HG02981 (cell line): Measurements from ENCODE around the gene LBP.
"Not testable (repeated sequence)": the region's sequence is repeated elsewhere in the genome, so short reads cannot be mapped to it uniquely, and the experiment has no call there.

Experiments used
- ATAC-seq: cut with Tn5 transposase; IDR thresholded peaks from one replicate; pipeline ENCODE4 v1.9.1; 2021; ENCODE audit warnings: mild to moderate bottlenecking, moderate library complexity; ENCODE audit not compliant: unreplicated experiment

LBP gene

GRCh38 chr20:38346741-38347140 lies 459 bp downstream of the LBP start:
- no peak for ATAC-seq

DNA sequence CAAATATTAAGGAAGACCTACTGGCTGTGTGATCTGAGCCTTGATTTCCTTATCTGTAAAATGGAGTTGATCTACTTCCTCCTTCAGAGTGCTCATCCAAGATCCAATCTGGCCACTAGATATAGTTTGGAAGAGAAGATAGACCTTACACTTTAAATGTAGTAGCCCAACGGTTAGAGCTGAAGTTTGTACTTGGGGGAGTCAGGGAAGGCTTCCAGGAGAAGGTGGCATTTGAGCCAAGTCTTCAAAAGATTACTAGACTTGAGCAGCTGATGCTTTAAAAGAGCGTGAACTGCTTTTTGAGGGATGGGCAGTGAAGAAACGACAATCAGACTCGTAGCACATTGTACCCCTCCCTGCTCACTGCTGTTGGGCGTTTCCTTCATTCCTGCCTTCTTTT lies 3.6 kb downstream of the LBP start:
- ATAC-seq = no peak

GRCh38 chr20:38350879-38351775 lies 4.8 kb downstream of the LBP start:
- ATAC-seq = no peak

DNA sequence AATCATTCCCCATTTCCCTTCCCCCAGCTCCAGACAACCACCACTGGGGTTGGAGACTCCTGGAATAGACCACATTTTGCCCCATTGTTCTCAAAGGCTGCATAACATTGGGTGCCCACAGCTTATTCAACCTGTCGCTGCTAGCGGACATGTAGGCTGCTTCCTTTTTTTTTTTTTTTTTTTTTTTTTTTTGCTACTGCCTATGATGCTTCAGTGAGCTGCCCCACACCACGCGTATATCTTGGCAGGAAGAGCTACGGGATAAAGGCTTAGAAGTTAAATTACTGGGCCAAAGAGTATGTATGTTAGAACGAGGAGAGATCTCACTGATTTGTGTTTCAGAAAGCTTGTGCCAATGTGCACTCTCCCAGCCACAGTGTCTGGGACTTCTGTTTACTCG lies 7.0 kb downstream of the LBP start:
- no peak for ATAC-seq

DNA sequence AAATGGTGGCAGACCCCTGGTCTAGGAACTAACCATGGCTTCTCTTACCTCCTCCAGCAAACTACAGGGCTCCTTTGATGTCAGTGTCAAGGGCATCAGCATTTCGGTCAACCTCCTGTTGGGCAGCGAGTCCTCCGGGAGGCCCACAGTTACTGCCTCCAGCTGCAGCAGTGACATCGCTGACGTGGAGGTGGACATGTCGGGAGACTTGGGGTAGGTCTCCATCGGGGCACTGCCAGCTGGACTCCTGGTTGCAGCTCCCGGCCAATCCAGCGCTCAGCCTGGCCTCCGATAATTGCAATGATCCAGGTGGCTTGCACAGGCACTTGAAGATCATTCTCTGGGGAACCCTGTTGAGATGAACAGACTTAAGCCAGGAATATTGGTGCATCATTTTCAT lies 7.9 kb downstream of the LBP start:
- no peak for ATAC-seq

- no peak for ATAC-seq
Measured at GRCh38 chr20:38355161-38356012, 9.1 kb downstream of the LBP start.

GRCh38 chr20:38357653-38358207 lies 11.4 kb downstream of the LBP start:
- no peak for ATAC-seq

DNA sequence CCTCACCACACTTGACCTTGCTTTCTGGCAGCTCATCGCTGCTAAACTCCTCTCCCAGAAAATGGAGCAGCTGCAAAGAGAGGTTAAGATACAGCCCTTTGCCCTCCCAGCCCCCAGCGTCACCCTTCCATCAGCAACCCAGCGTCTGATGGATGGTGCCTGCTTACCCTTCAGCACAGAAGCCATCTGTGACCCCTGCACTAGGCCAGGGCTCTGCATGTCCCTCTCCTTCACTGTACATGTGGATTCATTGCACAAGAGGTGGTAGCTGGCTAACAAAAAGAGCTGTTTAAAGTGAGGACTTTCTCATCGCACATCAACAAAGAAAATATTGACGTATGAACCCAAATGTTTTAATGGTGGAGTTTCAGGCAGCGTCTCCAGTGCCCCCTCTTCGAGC lies 12.3 kb downstream of the LBP start:
- no peak for ATAC-seq

- ATAC-seq = no peak
Measured at GRCh38 chr20:38363004-38363747, 16.9 kb downstream of the LBP start.

DNA sequence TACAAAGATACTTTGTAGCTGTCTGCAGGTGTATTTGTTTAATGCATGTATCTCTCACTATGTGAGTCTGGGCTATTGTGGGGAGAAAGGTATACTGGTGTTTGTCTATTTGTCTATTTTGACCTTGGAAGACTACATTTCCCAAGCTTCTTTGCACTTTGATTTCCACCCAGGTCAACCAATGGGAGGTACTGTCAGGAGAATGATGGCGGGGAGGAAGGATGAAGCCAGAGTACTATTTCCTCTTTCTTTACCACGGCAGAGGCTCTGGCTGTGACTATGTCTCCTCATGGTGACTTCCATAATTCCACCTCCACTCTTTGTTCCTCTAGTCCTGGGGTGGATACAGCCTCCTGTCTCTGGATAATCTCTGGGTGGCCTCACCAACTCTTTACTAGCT lies 23.1 kb downstream of the LBP start:
- ATAC-seq = no peak

- no peak for ATAC-seq
Measured at GRCh38 chr20:38372806-38373205, 26.5 kb downstream of the LBP start.

- ATAC-seq = no peak
Measured at GRCh38 chr20:38373231-38373867, 27.1 kb downstream of the LBP start.

DNA sequence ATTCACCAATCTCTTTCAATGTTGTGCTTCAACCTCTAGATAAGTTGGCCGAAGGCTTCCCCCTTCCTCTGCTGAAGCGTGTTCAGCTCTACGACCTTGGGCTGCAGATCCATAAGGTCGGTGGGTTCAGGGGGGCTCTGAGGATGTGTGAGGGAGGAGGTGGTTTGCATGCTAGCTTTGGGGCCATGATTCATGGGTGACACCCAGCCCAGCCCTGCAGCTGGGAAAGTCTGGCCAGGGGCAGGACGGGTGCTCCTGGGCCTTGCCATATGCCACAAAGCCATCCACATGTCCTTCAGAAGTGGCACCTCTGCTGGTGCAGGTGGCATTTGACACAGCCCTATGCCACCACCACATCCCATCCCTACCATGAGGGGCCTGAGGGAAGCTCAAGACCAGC lies 27.6 kb downstream of the LBP start:
- no peak for ATAC-seq

GRCh38 chr20:38377039-38377685 lies 30.9 kb downstream of the LBP start:
- ATAC-seq = no peak

GRCh38 chr20:38377838-38378237 lies 31.6 kb downstream of the LBP start:
- not testable (repeated sequence) for ATAC-seq

GRCh38 chr20:38383147-38383546 lies 36.9 kb downstream of the LBP start:
- no peak for ATAC-seq

DNA sequence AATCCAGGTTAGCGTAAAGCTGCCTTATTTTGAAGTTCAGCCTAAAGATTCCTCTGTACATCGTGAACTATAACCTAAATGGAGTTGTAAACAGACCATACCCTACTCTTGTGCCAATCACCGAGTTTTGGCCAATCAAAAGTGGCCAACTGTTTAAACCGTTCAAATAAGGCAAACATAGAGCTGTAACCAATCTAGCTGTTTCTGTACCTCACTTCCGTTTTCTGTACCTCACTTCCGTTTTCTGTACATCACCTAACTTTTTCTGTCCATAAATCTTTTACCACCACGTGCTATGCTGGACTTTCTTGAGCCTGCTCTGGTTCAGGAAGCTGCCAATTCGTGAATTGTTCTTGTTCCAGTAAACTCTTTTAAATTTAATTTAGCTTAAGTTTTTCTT lies 39.7 kb downstream of the LBP start:
- no peak for ATAC-seq

DNA sequence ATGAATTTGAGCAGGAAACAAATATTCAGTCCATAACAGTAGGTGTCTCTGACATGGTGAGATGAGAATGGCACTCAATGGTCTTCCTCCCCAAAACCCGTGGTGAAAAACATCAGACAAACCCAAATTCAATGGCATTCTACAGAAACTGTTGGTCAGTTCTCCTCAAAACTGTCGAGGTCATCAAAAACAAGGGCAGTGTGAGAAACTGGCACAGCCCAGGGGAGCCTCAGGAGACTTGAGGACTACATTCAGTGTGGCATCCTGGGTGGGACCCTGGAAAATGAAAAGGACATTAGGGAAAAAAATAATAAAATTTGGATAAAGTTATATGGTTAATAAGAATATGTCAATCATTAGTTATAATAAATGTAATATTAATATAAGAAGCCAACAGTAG lies 40.6 kb downstream of the LBP start:
- ATAC-seq = no peak

- no peak for ATAC-seq
Measured at GRCh38 chr20:38387953-38388352, 41.7 kb downstream of the LBP start.

- no peak for ATAC-seq
Measured at GRCh38 chr20:38392356-38392755, 46.1 kb downstream of the LBP start.
